Keratinocyte (primary cell): ENCODE data around the gene PHF2. TPM values are rescaled to one million over a fixed set of nuclear protein-coding genes. Genes with fewer than 3 reads are reported as not detected.
A peak's percentile ranks its signal among the peaks of the same experiment; 100 is the strongest.

Experiments used
- DNase-seq: peaks from one replicate; pipeline ENCODE4 v3.0.0-alpha.2; 2011; ENCODE audit warnings: low read depth, missing footprints, low spot score
- FAIRE-seq: peaks from 2 replicates; lab custom pipeline; 2011; peaks lifted over from hg19 to GRCh38; lab: Jason Lieb, UNC
- H2AFZ ChIP-seq: 2 replicates; pipeline ENCODE4 v1.6.0; 2012; ENCODE audit warnings: low read length, control low read depth, inconsistent platforms; ENCODE audit not compliant: control insufficient read depth
- H3K27ac ChIP-seq: 2 replicates; pipeline ENCODE4 v1.5.1; 2011; ENCODE audit warnings: low read length; ENCODE audit not compliant: control insufficient read depth, insufficient read depth
- H3K27me3 ChIP-seq: 3 replicates; pipeline ENCODE4 v1.6.0; 2011; ENCODE audit warnings: low read length; ENCODE audit not compliant: control insufficient read depth, insufficient read depth; ENCODE audit errors: extremely low read depth
- H3K36me3 ChIP-seq, 2 experiments: 2 replicates in 1 of 2; 3 replicates in 1 of 2; pipeline ENCODE4 v1.5.1; 2011; ENCODE audit warnings: low read length in 2 of 2, mild to moderate bottlenecking in 1 of 2; ENCODE audit not compliant: control insufficient read depth in 2 of 2, insufficient read depth in 2 of 2; ENCODE audit errors: extremely low read depth in 1 of 2
- H3K4me1 ChIP-seq: 3 replicates; pipeline ENCODE4 v1.5.1; 2011; ENCODE audit warnings: low read length; ENCODE audit not compliant: control insufficient read depth, insufficient read depth; ENCODE audit errors: extremely low read depth
- H3K4me2 ChIP-seq: 3 replicates; pipeline ENCODE4 v1.6.0; 2011; ENCODE audit warnings: low read depth, low read length; ENCODE audit not compliant: control insufficient read depth, insufficient read depth; ENCODE audit errors: extremely low read depth
- H3K4me3 ChIP-seq, 3 experiments: fragments of 200-600 bp in 1 of 3; sonication (generic) in 1 of 3; 2 replicates in 2 of 3; 3 replicates in 1 of 3; pipeline ENCODE4 v1.5.1; 2011 to 2016; ENCODE audit warnings: low read length in 3 of 3, mild to moderate bottlenecking in 3 of 3, control low read depth in 2 of 3, inconsistent platforms in 1 of 3, low read depth in 1 of 3, mixed read lengths in 1 of 3, mixed run types in 1 of 3, moderate library complexity in 1 of 3; ENCODE audit not compliant: control insufficient read depth in 2 of 3, insufficient read depth in 2 of 3; ENCODE audit errors: extremely low read depth in 1 of 3
- H3K79me2 ChIP-seq: 2 replicates; pipeline ENCODE4 v1.6.0; 2012; ENCODE audit warnings: low read length; ENCODE audit not compliant: control insufficient read depth, insufficient read depth
- H3K9ac ChIP-seq: 3 replicates; pipeline ENCODE4 v1.6.0; 2011; ENCODE audit warnings: low read length; ENCODE audit not compliant: control insufficient read depth, insufficient read depth; ENCODE audit errors: extremely low read depth
- H3K9me1 ChIP-seq: 3 replicates; pipeline ENCODE4 v1.6.0; 2011; ENCODE audit warnings: low read length; ENCODE audit not compliant: control insufficient read depth, insufficient read depth; ENCODE audit errors: extremely low read depth
- H3K9me3 ChIP-seq: 2 replicates; pipeline ENCODE4 v1.5.1; 2012; ENCODE audit warnings: low read depth, low read length; ENCODE audit not compliant: control insufficient read depth
- H4K20me1 ChIP-seq: 3 replicates; pipeline ENCODE4 v1.6.0; 2011; ENCODE audit warnings: low read length; ENCODE audit not compliant: control insufficient read depth, insufficient read depth; ENCODE audit errors: extremely low read depth
- EZH2 ChIP-seq: IDR thresholded peaks from one replicate; pipeline ENCODE4 v1.6.1; 2012; ENCODE audit warnings: inconsistent platforms, mild to moderate bottlenecking, low read length, moderate library complexity
- dilution Hi-C: fragments of 300-500 bp; cut with MboI; formaldehyde crosslinking; loops from one replicate; pipeline ENCODE4 v1.7.0; 2020; ENCODE audit warnings: low sequenced_read_pairs; ENCODE audit not compliant: extremely low pct_ligation_motif_present
- polyA plus RNA-seq, 5 experiments: library from polyadenylated mRNA; depleted of rRNA in 3 of 5; stranded (reverse) in 3 of 5; stranded (forward) in 1 of 5; unstranded in 1 of 5; fragments of >200 nt; gene quantifications; 1 replicate in 1 of 5; 2 replicates in 3 of 5; 3 replicates in 1 of 5; pipeline versions ENCODE4 v1.2.1 to v1.2.3, GENCODE V29; 2011 to 2012; ENCODE audit warnings: missing spikeins in 2 of 5, low read depth in 1 of 5, low replicate concordance in 1 of 5
- TF ChIP-seq, protein P1 (sequence below), 3 experiments: IDR thresholded peaks in 1 of 3; conservative IDR thresholded peaks in 1 of 3; optimal IDR thresholded peaks in 1 of 3; 2 replicates in 2 of 3; 3 replicates in 1 of 3; pipeline versions ENCODE3 to v1.5.1; 2011; ENCODE audit warnings: low read length in 3 of 3, mild to moderate bottlenecking in 3 of 3, moderate library complexity in 2 of 3, control low read depth in 1 of 3, inconsistent platforms in 1 of 3; ENCODE audit not compliant: insufficient read depth in 2 of 3; ENCODE audit errors: extremely low read depth in 1 of 3

PHF2 gene
- polyA plus RNA-seq, 1 donor (not counting 4 experiments of a cell fraction or from before 2014, with no cell fraction given), result 5.1 TPM

GRCh38 chr9:93575796-93576257, 557 bp upstream of the PHF2 start:
- Histone ChIP-seq H4K20me1 (no peaks in the 10 kb centered on the region), H3K4me1 (peaks cover 17% of the 10 kb centered on the region), H3K9ac (peak overlapping the region; percentile 82), H3K79me2 (peaks cover 28% of the 10 kb centered on the region), H3K27ac (peak overlapping the region; percentile 56), H2AFZ (peak overlapping the region; percentile 89), H3K4me3 (peak overlapping the region; percentile 66 to 80 (median 78)), H3K27me3 (no peaks in the 10 kb centered on the region), H3K4me2 (peak overlapping the region; percentile 80), H3K9me3 (no peaks in the 10 kb centered on the region), H3K36me3 (no peaks in the 10 kb centered on the region), H3K9me1 (no peaks in the 10 kb centered on the region)
- DNase-seq, result no peak
- FAIRE-seq, result no peak
- no peak for TF ChIP-seq EZH2
- TF ChIP-seq, protein P1, sequence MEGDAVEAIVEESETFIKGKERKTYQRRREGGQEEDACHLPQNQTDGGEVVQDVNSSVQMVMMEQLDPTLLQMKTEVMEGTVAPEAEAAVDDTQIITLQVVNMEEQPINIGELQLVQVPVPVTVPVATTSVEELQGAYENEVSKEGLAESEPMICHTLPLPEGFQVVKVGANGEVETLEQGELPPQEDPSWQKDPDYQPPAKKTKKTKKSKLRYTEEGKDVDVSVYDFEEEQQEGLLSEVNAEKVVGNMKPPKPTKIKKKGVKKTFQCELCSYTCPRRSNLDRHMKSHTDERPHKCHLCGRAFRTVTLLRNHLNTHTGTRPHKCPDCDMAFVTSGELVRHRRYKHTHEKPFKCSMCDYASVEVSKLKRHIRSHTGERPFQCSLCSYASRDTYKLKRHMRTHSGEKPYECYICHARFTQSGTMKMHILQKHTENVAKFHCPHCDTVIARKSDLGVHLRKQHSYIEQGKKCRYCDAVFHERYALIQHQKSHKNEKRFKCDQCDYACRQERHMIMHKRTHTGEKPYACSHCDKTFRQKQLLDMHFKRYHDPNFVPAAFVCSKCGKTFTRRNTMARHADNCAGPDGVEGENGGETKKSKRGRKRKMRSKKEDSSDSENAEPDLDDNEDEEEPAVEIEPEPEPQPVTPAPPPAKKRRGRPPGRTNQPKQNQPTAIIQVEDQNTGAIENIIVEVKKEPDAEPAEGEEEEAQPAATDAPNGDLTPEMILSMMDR (optimal IDR thresholded peaks at IDR 0.05 in 1 of 3, IDR thresholded peaks at IDR 0.05 in 1 of 3, conservative IDR thresholded peaks at IDR 0.05 in 1 of 3; ENCODE audit: extremely low read depth in 1 of 3, insufficient read depth in 2 of 3, low read length in 3 of 3), result no peak
- dilution Hi-C loops, result no loop called here

DNA sequence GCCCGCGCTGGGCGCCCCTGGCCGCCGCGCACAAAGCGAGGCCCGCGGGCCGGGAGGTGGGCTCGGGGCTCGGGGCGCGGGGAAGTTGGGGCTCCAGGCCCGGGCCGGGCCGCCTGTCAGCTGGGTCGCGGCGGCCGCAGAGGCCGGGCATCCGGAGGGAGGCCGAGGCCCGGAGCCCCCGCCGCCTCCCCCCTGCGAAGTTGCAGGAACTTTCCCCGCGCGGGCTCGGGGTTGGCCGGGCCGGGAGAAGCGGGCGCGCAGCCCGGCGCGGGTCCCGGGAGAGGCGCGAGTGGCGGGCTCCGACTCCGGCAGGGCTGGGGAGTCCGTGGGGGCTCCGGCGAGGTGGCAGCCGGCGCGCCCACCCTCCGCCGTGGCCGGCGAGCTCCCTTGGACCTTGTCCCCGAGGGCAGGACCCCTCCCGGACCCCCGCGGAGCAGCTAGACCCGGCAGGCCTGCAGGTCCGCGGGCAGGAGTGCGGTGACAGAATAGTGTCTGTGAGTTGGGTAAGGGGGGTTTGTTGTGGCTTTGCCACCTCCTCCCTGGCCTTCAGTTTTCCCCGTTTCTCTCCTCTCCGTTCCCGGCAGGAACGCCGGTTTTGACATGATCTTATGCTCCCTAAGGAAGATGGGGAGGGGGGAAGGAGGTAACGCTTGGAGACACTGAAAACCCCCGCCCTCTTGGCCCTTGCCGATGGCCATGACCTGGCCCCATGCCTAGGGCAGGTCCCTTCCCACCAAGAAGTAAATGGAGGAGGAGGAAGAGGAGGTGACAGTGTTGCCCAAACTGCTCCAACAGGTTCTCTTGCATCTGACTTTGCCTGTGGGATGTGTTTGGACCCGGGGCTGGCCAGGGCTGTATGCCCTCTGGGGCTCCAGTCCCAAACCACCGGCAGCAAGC, 942 bp downstream of the PHF2 start:
- TF ChIP-seq EZH2, result no peak
- TF ChIP-seq, protein P1 (optimal IDR thresholded peaks at IDR 0.05 in 1 of 3, IDR thresholded peaks at IDR 0.05 in 1 of 3, conservative IDR thresholded peaks at IDR 0.05 in 1 of 3; ENCODE audit: extremely low read depth in 1 of 3, insufficient read depth in 2 of 3, low read length in 3 of 3), result no peak
- Histone ChIP-seq H3K9ac (peak overlapping the region; percentile 81), H3K9me3 (no peaks in the 10 kb centered on the region), H3K36me3 (peaks cover 0 to 3% of the 10 kb centered on the region in 2 experiments), H3K79me2 (peaks cover 41% of the 10 kb centered on the region), H3K4me3 (peak overlapping the region; percentile 54 to 64 (median 63)), H2AFZ (peak overlapping the region; percentile 19), H3K4me1 (peaks cover 17% of the 10 kb centered on the region), H4K20me1 (peaks cover 4% of the 10 kb centered on the region), H3K27ac (peak overlapping the region; percentile 26), H3K9me1 (no peaks in the 10 kb centered on the region), H3K27me3 (no peaks in the 10 kb centered on the region), H3K4me2 (peak overlapping the region; percentile 98)
- peak; percentile 26 for FAIRE-seq
- no peak for DNase-seq
- dilution Hi-C loops, result no loop called here
